Activated CD8-positive, alpha-beta memory T cell treated with anti-CD3 and anti-CD28 coated beads for 48 hours (primary cell): ENCODE measurements around the gene ZNF530.

ENCODE experiments used
- DNase-seq, 3 experiments: peaks; one replicate each; pipeline ENCODE4 v3.0.0-alpha.2; 2020; ENCODE audit warnings: low read depth in 2 of 3, low spot score in 2 of 3

ZNF530 gene

GRCh38 chr19:57613941-57614743 is 14.5 kb downstream of the ZNF530 start, which contains the start of gene ZNF134:
TSS of gene ZNF134 (plus strand) at chr19:57614242. CDS start at chr19:57619469, 5,227 bp downstream.
- DNase-seq: peak; percentile 55 to 80 (median 68)

GRCh38 chr19:57615346-57615745 is 15.7 kb downstream of the ZNF530 start:
- DNase-seq: no peak

- no peak for DNase-seq
Observed at GRCh38 chr19:57620673-57621348, 21.1 kb downstream of the ZNF530 start.

GRCh38 chr19:57623091-57623490 is 23.4 kb downstream of the ZNF530 start:
- no peak for DNase-seq

- DNase-seq: peak; percentile 49 to 66 (median 51)
Observed at GRCh38 chr19:57632987-57633831, 33.5 kb downstream of the ZNF530 start, which contains the start of gene ZNF211. TSS of gene ZNF211 (plus strand) at chr19:57633168. CDS start at chr19:57633347, 179 bp downstream.

GRCh38 chr19:57633832-57634131 is 34.1 kb downstream of the ZNF530 start:
- DNase-seq: no peak

- no peak for DNase-seq
Observed at GRCh38 chr19:57637379-57637778, 37.7 kb downstream of the ZNF530 start.

- DNase-seq: no peak
Observed at GRCh38 chr19:57641715-57642234, 42.1 kb downstream of the ZNF530 start.

GRCh38 chr19:57642396-57643046 is 42.8 kb downstream of the ZNF530 start:
- no peak for DNase-seq

- DNase-seq: no peak
Observed at GRCh38 chr19:57643734-57644133, 44.0 kb downstream of the ZNF530 start.

GRCh38 chr19:57648331-57649003 is 48.8 kb downstream of the ZNF530 start:
- no peak for DNase-seq

- no peak for DNase-seq
Observed at GRCh38 chr19:57651654-57651996, 51.9 kb downstream of the ZNF530 start.

GRCh38 chr19:57653689-57654088 is 54.0 kb downstream of the ZNF530 start:
- DNase-seq: no peak

- no peak for DNase-seq
Observed at GRCh38 chr19:57655443-57655842, 55.8 kb downstream of the ZNF530 start.

GRCh38 chr19:57656346-57656745 is 56.7 kb downstream of the ZNF530 start:
- no peak for DNase-seq
